ENCODE data around the gene CRACR2B.

CRACR2B gene

DNA sequence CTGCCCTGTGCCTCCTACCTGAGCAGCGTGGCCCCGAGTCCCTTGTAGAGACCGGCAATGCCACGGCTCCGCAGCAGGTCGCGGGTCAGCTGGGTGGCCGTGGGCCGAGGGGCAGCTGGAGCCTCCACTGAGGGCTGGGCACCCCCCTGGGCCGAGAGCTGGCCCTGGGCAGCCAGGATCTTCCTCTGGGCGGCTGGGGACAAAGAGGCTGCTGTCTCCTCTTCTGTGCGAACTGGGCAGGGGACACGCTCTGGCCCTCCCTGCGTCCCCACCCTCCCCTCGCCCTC, 35.2 kb upstream of the CRACR2B start:
- no peak overlapping the region for H3K4me3 ChIP-seq (ENCODE audit: low read depth, low read length)
- TF ChIP-seq, protein P1, sequence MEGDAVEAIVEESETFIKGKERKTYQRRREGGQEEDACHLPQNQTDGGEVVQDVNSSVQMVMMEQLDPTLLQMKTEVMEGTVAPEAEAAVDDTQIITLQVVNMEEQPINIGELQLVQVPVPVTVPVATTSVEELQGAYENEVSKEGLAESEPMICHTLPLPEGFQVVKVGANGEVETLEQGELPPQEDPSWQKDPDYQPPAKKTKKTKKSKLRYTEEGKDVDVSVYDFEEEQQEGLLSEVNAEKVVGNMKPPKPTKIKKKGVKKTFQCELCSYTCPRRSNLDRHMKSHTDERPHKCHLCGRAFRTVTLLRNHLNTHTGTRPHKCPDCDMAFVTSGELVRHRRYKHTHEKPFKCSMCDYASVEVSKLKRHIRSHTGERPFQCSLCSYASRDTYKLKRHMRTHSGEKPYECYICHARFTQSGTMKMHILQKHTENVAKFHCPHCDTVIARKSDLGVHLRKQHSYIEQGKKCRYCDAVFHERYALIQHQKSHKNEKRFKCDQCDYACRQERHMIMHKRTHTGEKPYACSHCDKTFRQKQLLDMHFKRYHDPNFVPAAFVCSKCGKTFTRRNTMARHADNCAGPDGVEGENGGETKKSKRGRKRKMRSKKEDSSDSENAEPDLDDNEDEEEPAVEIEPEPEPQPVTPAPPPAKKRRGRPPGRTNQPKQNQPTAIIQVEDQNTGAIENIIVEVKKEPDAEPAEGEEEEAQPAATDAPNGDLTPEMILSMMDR (IDR thresholded peaks at IDR 0.05; ENCODE audit: low read depth, low read length), result no peak

GRCh38 chr11:792873-793272, 34.8 kb upstream of the CRACR2B start:
- TF ChIP-seq, protein P1 (IDR thresholded peaks at IDR 0.05; ENCODE audit: low read depth, low read length), result no peak
- no peak overlapping the region for H3K4me3 ChIP-seq (ENCODE audit: low read depth, low read length)

- TF ChIP-seq, protein P1 (IDR thresholded peaks at IDR 0.05; ENCODE audit: low read depth, low read length), result no peak
- no peak overlapping the region for H3K4me3 ChIP-seq (ENCODE audit: low read depth, low read length)
These were observed 34.2 kb upstream of the CRACR2B start for GRCh38 chr11:793556-793955.

DNA sequence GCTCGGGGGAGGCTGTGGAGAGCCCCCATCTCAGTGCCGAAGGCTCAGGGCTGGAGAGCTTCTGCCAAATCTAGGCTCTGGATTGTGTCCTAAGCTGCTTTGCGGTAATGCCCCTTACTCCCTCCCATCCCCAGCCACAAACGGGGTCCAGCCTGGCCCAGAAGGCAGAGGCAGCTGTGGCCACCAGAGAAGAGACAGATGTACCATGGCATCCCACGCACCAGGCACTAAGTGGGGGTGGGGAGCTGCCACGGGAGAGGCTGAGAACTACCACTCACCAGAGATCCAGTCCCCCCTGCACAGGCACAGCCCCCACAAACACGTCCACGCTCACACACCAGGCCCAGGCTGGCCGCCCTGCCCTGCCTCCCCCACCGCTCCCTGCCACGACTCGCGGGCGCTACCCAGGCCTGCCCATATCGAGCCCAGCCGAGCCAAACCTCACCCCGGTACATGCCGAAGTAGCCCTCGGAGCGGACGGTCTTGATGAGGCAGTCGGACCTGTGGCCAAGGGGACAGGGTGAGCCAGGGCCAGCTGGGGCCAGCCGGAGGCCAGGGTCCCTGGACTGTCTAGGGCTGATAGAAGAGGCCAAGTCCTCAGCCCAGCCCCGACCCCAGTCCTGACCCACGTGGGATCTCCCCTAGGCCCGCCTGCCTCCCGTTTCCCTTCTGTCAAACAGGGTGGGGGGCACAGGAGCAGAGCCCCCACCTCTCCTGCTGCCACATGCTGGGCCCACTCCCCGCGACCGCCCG, 33.5 kb upstream of the CRACR2B start:
- TF ChIP-seq, protein P1 (IDR thresholded peaks at IDR 0.05; ENCODE audit: low read depth, low read length), result no peak
- H3K4me3 ChIP-seq (ENCODE audit: low read depth, low read length), result no peak overlapping the region

- peak overlapping the region; percentile 79 for H3K4me3 ChIP-seq (ENCODE audit: low read depth, low read length)
- TF ChIP-seq, protein P1 (IDR thresholded peaks at IDR 0.05; ENCODE audit: low read depth, low read length), result no peak
These were observed 32.7 kb upstream of the CRACR2B start for GRCh38 chr11:794766-795633.

- TF ChIP-seq, protein P1 (IDR thresholded peaks at IDR 0.05; ENCODE audit: low read depth, low read length), result no peak
- H3K4me3 ChIP-seq (ENCODE audit: low read depth, low read length), result peak overlapping the region; percentile 79
These were observed 31.8 kb upstream of the CRACR2B start for GRCh38 chr11:795634-796564.
